Prostate gland (tissue), 2 donors: Measurements from ENCODE around the gene CDK5RAP2.
A peak's percentile ranks its signal among the peaks of the same experiment; 100 is the strongest.

ENCODE experiments used
- CTCF ChIP-seq, 4 experiments: fragments of 200-600 bp in 2 of 4; fragments of 450-650 bp in 2 of 4; sonication (generic) in 2 of 4; IDR thresholded peaks; 1 replicate in 3 of 4; 2 replicates in 1 of 4; pipeline ENCODE4 v1.5.1; 2016 to 2019; ENCODE audit warnings: antibody characterized with exemption in 4 of 4, mild to moderate bottlenecking in 2 of 4, moderate library complexity in 2 of 4
- POLR2A ChIP-seq: fragments of 450-650 bp; IDR thresholded peaks from one replicate; pipeline ENCODE4 v1.6.1; 2016; ENCODE audit warnings: antibody characterized with exemption, mild to moderate bottlenecking
- POLR2AphosphoS5 ChIP-seq: sonication (generic); formaldehyde crosslinking; IDR thresholded peaks from one replicate; pipeline ENCODE4 v1.6.1; 2017; ENCODE audit warnings: antibody characterized with exemption

GRCh38 chr9:120386390-120387131 is 193.4 kb downstream of the CDK5RAP2 start:
- TF ChIP-seq CTCF (IDR thresholded peaks at IDR 0.05): no peak
- no peak for TF ChIP-seq POLR2A
- TF ChIP-seq POLR2AphosphoS5: peak; percentile 71
